Transverse colon (tissue), 4 donors: ENCODE data around the gene ZNF485. TPM values are rescaled to one million over a fixed set of nuclear protein-coding genes. Genes with fewer than 3 reads are reported as not detected.

Experiments
- DNase-seq: peaks from one replicate; pipeline ENCODE4 v3.0.0-alpha.2; 2019
- H3K27ac ChIP-seq, 4 donors: fragments of 200-600 bp; sonication (generic); 2 replicates each; pipeline ENCODE4 v1.5.1; 2016 to 2018; ENCODE audit warnings: inconsistent platforms in 4 of 4
- H3K27me3 ChIP-seq: fragments of 200-600 bp; sonication (generic); 2 replicates; pipeline ENCODE4 v1.5.1; 2017; ENCODE audit warnings: inconsistent platforms
- H3K36me3 ChIP-seq, 4 donors: fragments of 200-600 bp; sonication (generic); 2 replicates each; pipeline ENCODE4 v1.5.1; 2017 to 2019; ENCODE audit warnings: inconsistent platforms in 4 of 4
- H3K4me1 ChIP-seq, 4 donors: fragments of 200-600 bp; sonication (generic); 2 replicates each; pipeline ENCODE4 v1.5.1; 2017 to 2020; ENCODE audit warnings: inconsistent platforms in 4 of 4
- H3K4me3 ChIP-seq, 4 donors: fragments of 200-600 bp; sonication (generic); 1 replicate in 1 of 4; 2 replicates in 3 of 4; pipeline versions ENCODE4 v1.5.1 to v1.6.1; 2017 to 2019; ENCODE audit warnings: inconsistent platforms in 4 of 4
- H3K9me3 ChIP-seq, 2 donors: fragments of 200-600 bp; sonication (generic); 2 replicates each; pipeline ENCODE4 v1.5.1; 2017 to 2019; ENCODE audit warnings: inconsistent platforms in 2 of 2
- EP300 ChIP-seq: sonication (generic); formaldehyde crosslinking; IDR thresholded peaks from one replicate; pipeline ENCODE4 v1.6.1; 2017; ENCODE audit warnings: antibody characterized with exemption, low read depth
- POLR2A ChIP-seq: fragments of 450-650 bp; IDR thresholded peaks from one replicate; pipeline ENCODE4 v1.6.1; 2016; ENCODE audit warnings: antibody characterized with exemption, mild to moderate bottlenecking, moderate library complexity
- POLR2AphosphoS5 ChIP-seq, 3 donors: sonication (generic); formaldehyde crosslinking; IDR thresholded peaks; one replicate each; pipeline ENCODE4 v1.6.1; 2016; ENCODE audit warnings: antibody characterized with exemption in 3 of 3
- WGBS, 2 donors: methylation state at CpG; one replicate each; pipeline ENCODE4 v1.1.5; 2018; ENCODE audit warnings: low coverage in 1 of 2; 5-methylcytosine and 5-hydroxymethylcytosine counted together
- in situ Hi-C, 4 donors: fragments of 200-750 bp; cut with MboI; loops; one replicate each; pipeline versions ENCODE4 v1.15.0 to v1.15.1; 2017; ENCODE audit warnings: low sequenced_read_pairs in 3 of 4, low pct_ligation_motif_present in 1 of 4, low pct_unique_long_range_greater_than_20kb in 1 of 4
- intact Hi-C: fragments of 100-400 bp; cut with DNase I; formaldehyde crosslinking; loops from one replicate; pipeline ENCODE4 v1.15.1; 2023; ENCODE audit warnings: low total_unique reads
- total RNA-seq, 4 donors: library from RNA; depleted of rRNA; stranded (reverse); fragments of >200 nt; gene quantifications; one replicate each; pipeline ENCODE4 v1.1.0, GENCODE V29; 2016
- TF ChIP-seq, protein P1 (sequence below), 5 experiments: fragments of 200-600 bp in 3 of 5; fragments of 450-650 bp in 2 of 5; sonication (generic) in 3 of 5; IDR thresholded peaks; 1 replicate in 2 of 5; 2 replicates in 3 of 5; pipeline ENCODE4 v1.5.1; 2016 to 2017; ENCODE audit warnings: antibody characterized with exemption in 5 of 5, inconsistent platforms in 3 of 5, mild to moderate bottlenecking in 2 of 5, moderate library complexity in 1 of 5

ZNF485 gene
- 1 to 10 TPM in 2 of 4 donors, not detected in 2; 1.4 to 4.1 TPM for total RNA-seq

DNA sequence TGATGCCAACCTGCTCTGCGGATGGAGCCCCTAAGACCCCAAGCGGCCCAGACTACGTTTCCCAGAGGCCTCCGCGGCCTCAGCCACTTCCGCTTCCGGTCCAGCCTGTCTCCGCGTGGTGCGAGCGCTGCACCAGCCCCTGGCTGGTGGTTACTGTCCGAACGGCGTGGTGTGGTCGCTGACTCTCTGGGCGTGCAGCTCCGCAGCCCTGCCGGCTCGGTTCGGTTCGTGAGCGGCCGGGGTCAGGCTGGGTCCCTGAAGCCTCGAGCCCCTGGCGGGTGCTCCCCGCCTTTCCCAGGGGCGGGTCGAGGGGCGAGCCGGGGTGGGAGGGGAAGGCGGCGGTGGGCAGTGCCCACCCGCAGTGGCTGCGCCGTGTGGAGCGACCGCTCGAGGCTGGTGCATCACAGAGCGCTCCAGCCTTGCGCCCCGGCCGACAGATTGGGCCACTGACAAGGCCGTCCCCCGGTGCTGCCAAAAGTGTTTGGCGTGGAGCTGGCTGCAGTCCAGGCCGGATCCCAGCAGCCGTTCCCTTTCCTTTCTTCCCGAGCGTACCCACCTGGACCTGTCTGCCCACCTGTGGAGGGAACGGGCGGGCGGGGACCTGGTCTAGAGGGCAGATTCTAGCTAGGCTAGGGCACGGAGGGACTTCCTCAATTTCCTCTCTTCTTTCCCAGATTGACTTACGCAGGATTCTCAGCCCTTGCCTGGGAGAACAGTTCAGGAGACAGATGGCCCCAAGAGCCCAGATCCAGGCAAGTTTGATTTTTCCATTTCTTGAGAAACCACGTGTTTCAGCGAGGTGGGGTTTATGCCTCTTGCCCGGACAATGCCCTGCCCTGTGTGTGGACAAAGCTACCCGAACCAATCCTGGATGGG, at the start of gene ZNF485:
Gene ZNF485 (plus strand): TSS at position 116 of the 876 bp plus-strand sequence. CDS start 613 bp downstream, at position 729.
- WGBS, 2 donors, result 2 to 4% methylated on average over 4 to 46 of the region's 58 CpGs
- DNase-seq, result peak; percentile 69
- Histone ChIP-seq H3K27me3 (no peaks in the 10 kb centered on the region), H3K27ac (peak within 1 kb of the TSS; percentile 68 to 80 (median 76)), H3K9me3 (no peaks in the 10 kb centered on the region), H3K36me3 (peaks cover 0 to 5% (median 1%) of the 10 kb centered on the region in 4 donors), H3K4me3 (peak within 1 kb of the TSS; percentile 59 to 92 (median 86)), H3K4me1 (peaks cover 0 to 10% (median 3%) of the 10 kb centered on the region in 4 donors)
- in situ Hi-C loops (no loop called here), intact Hi-C loops (no loop called here)
- no peak for TF ChIP-seq EP300
- peak; percentile 31 for TF ChIP-seq POLR2A
- TF ChIP-seq, protein P1, sequence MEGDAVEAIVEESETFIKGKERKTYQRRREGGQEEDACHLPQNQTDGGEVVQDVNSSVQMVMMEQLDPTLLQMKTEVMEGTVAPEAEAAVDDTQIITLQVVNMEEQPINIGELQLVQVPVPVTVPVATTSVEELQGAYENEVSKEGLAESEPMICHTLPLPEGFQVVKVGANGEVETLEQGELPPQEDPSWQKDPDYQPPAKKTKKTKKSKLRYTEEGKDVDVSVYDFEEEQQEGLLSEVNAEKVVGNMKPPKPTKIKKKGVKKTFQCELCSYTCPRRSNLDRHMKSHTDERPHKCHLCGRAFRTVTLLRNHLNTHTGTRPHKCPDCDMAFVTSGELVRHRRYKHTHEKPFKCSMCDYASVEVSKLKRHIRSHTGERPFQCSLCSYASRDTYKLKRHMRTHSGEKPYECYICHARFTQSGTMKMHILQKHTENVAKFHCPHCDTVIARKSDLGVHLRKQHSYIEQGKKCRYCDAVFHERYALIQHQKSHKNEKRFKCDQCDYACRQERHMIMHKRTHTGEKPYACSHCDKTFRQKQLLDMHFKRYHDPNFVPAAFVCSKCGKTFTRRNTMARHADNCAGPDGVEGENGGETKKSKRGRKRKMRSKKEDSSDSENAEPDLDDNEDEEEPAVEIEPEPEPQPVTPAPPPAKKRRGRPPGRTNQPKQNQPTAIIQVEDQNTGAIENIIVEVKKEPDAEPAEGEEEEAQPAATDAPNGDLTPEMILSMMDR (IDR thresholded peaks at IDR 0.05), result no peak
- peak in 2 of 3 donors; percentile 67 to 79 for TF ChIP-seq POLR2AphosphoS5 (IDR thresholded peaks at IDR 0.05)

DNA sequence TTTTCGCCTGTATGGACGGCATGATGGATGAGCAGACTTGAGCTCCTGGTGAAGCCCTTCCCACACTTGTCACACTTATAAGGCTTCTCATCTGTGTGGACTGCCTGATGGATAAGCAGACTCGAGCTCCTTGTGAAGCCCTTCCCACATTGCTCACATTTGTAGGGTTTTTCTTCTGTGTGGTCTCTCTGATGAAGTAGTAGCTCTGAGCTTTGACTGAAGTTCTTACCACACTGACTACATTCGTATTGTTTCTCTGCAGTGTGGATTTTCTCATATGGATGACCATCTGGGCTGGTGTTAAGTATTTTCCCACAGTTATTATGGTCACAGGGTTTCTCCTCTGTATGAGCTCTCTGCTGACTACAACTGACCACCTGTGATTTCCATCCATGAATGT, 49.0 kb upstream of the ZNF485 start:
- intact Hi-C loops (no loop called here), in situ Hi-C loops (no loop called here)
- Histone ChIP-seq H3K27me3 (no peaks in the 10 kb centered on the region), H3K4me3 (no peak overlapping the region), H3K36me3 (peaks cover 0 to 35% (median 8%) of the 10 kb centered on the region in 4 donors), H3K4me1 (no peaks in the 10 kb centered on the region), H3K27ac (no peak overlapping the region), H3K9me3 (peaks cover 45 to 46% of the 10 kb centered on the region in 2 donors)
- TF ChIP-seq, protein P1 (IDR thresholded peaks at IDR 0.05), result no peak
- TF ChIP-seq POLR2AphosphoS5 (IDR thresholded peaks at IDR 0.05), result no peak
- TF ChIP-seq POLR2A, result no peak
- no peak for TF ChIP-seq EP300
- 80 to 94% methylated on average over 4 of the region's 4 CpGs for WGBS, 2 donors
- no peak for DNase-seq

GRCh38 chr10:43569681-43570080, 36.6 kb upstream of the ZNF485 start:
- Histone ChIP-seq H3K9me3 (no peaks in the 10 kb centered on the region), H3K4me3 (no peak overlapping the region), H3K36me3 (no peaks in the 10 kb centered on the region), H3K4me1 (peaks cover 0 to 10% (median 6%) of the 10 kb centered on the region in 4 donors), H3K27ac (no peak overlapping the region), H3K27me3 (no peaks in the 10 kb centered on the region)
- intact Hi-C loops (no loop called here), in situ Hi-C loops (no loop called here)
- no peak for DNase-seq
- TF ChIP-seq EP300, result no peak
- no peak for TF ChIP-seq POLR2AphosphoS5 (IDR thresholded peaks at IDR 0.05)
- TF ChIP-seq POLR2A, result no peak
- TF ChIP-seq, protein P1 (IDR thresholded peaks at IDR 0.05), result no peak

DNA sequence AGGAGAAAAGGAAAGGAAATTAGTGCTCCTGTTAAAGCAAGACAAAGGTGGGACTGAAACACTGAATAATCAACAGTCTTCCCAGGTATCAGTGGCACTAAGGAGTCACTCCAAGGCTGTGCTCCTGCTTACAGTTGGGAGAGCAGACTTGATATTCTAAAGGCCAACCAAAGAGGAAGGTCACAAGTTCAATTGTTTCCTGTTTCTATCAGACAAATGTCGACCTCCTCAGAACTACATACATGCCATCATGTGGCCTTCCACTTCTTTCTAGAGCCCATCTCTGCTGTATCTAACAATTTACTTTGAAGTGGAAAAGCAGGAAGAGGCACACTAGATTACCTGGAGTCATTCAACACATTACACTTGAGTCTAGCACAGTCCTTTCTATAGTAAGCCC, 35.3 kb upstream of the ZNF485 start:
- no peaks in the 10 kb centered on the region for H3K9me3 ChIP-seq
- no peak overlapping the region for H3K27ac ChIP-seq
- 65% methylated on average over 1 of the region's 1 CpG; no CpG with 5 or more reads in 1 of the 2 donors for WGBS, 2 donors
- H3K4me3 ChIP-seq, result no peak overlapping the region
- no peak for DNase-seq
- TF ChIP-seq POLR2A (no peak), EP300 (no peak), POLR2AphosphoS5 (IDR thresholded peaks at IDR 0.05) (no peak)
- TF ChIP-seq, protein P1 (IDR thresholded peaks at IDR 0.05), result no peak
- no peaks in the 10 kb centered on the region for H3K27me3 ChIP-seq
- H3K36me3 ChIP-seq, result no peaks in the 10 kb centered on the region
- intact Hi-C loops, result no loop called here
- peaks cover 0 to 14% (median 8%) of the 10 kb centered on the region in 4 donors for H3K4me1 ChIP-seq
- in situ Hi-C loops, result no loop called here
